Activated naive CD4-positive, alpha-beta T cell treated with anti-CD3 and anti-CD28 coated beads, Interleukin-2, amount 10 ng/mL, durations not matched to agents 7 days and 5 days (primary cell): Measurements from ENCODE around the gene ARID1A.
"Not testable (repeated sequence)": the region's sequence is repeated elsewhere in the genome, so short reads cannot be mapped to it uniquely, and the experiment has no call there.

Experiments used
- CTCF ChIA-PET: fragments of 350-600 bp; sonication (Branson Sonifier 250); formaldehyde crosslinking; loops from one replicate; lab custom pipeline; 2021; ENCODE audit warnings: antibody characterized with exemption; lab: Charles Lee
- DNase-seq: peaks from one replicate; pipeline ENCODE4 v3.0.0-alpha.2; 2020
- H3K27ac Mint-ChIP-seq: one replicate; pipeline ENCODE4 v1.8.0; 2021; ENCODE audit warnings: mild to moderate bottlenecking, moderate library complexity, mixed read lengths
- H3K27me3 Mint-ChIP-seq: one replicate; pipeline ENCODE4 v1.8.0; 2021; ENCODE audit warnings: mild to moderate bottlenecking, mixed read lengths
- H3K36me3 Mint-ChIP-seq: one replicate; pipeline ENCODE4 v1.8.0; 2021; ENCODE audit warnings: mixed read lengths
- H3K4me1 Mint-ChIP-seq: one replicate; pipeline ENCODE4 v1.8.0; 2021; ENCODE audit warnings: mixed read lengths
- H3K4me3 Mint-ChIP-seq: one replicate; pipeline ENCODE4 v1.8.0; 2021; ENCODE audit warnings: mild to moderate bottlenecking, moderate library complexity, mixed read lengths
- H3K9me3 Mint-ChIP-seq: one replicate; pipeline ENCODE4 v1.8.0; 2021; ENCODE audit warnings: mixed read lengths

The ARID1A gene

GRCh38 chr1:26695356-26696118, at the start of gene ARID1A:
Gene ARID1A, plus strand, starts transcription at chr1:26696015. Its CDS starts 389 bp downstream, at chr1:26696404.
- CTCF ChIA-PET: no interaction called here
- H3K27ac Mint-ChIP-seq: peak within 1 kb of the TSS; percentile 97
- no peaks in the 10 kb centered on the region for H3K9me3 Mint-ChIP-seq
- H3K4me1 Mint-ChIP-seq: peaks cover 29% of the 10 kb centered on the region
- H3K36me3 Mint-ChIP-seq: no peaks in the 10 kb centered on the region
- DNase-seq: peak; percentile 97
- H3K27me3 Mint-ChIP-seq: peaks cover 4% of the 10 kb centered on the region
- H3K4me3 Mint-ChIP-seq: peak within 1 kb of the TSS; percentile 87

- Mint-ChIP-seq H3K36me3 (no peaks in the 10 kb centered on the region), H3K4me3 (no peak overlapping the region), H3K27ac (no peak overlapping the region), H3K4me1 (no peaks in the 10 kb centered on the region), H3K27me3 (peaks cover 12% of the 10 kb centered on the region), H3K9me3 (no peaks in the 10 kb centered on the region)
- no peak for DNase-seq
- CTCF ChIA-PET: interaction anchor here (0.6 to 1.5 kb wide), 2 partner anchors 13 to 26 kb away, joined by 3 to 5 read pairs; no protein-coding TSS in a partner anchor
Measured at GRCh38 chr1:26664802-26665201, 31.0 kb upstream of the ARID1A start.

GRCh38 chr1:26666855-26667254, 29.0 kb upstream of the ARID1A start:
- peaks cover 12% of the 10 kb centered on the region for H3K27me3 Mint-ChIP-seq
- H3K4me3 Mint-ChIP-seq: no peak overlapping the region
- no peaks in the 10 kb centered on the region for H3K4me1 Mint-ChIP-seq
- H3K27ac Mint-ChIP-seq: no peak overlapping the region
- H3K36me3 Mint-ChIP-seq: no peaks in the 10 kb centered on the region
- CTCF ChIA-PET: interaction anchor here (0.7 to 1.5 kb wide), 3 partner anchors 11 to 69 kb away, joined by 3 to 4 read pairs (median 4); no protein-coding TSS in a partner anchor
- H3K9me3 Mint-ChIP-seq: no peaks in the 10 kb centered on the region
- no peak for DNase-seq

GRCh38 chr1:26668106-26668786, 27.6 kb upstream of the ARID1A start:
- H3K4me3 Mint-ChIP-seq, H3K36me3 Mint-ChIP-seq, H3K27ac Mint-ChIP-seq, DNase-seq, H3K4me1 Mint-ChIP-seq, H3K9me3 Mint-ChIP-seq: not testable (repeated sequence)
- peaks cover 12% of the 10 kb centered on the region for H3K27me3 Mint-ChIP-seq
- CTCF ChIA-PET: interaction anchor here (0.8 kb wide), 1 partner anchor 85 kb away, joined by 3 read pairs; no protein-coding TSS in a partner anchor

GRCh38 chr1:26677306-26678115, 18.3 kb upstream of the ARID1A start:
- H3K27me3 Mint-ChIP-seq: peaks cover 9% of the 10 kb centered on the region
- no peak overlapping the region for H3K4me3 Mint-ChIP-seq

GRCh38 chr1:26684763-26685508, 10.9 kb upstream of the ARID1A start:
- Mint-ChIP-seq H3K27ac (no peak overlapping the region), H3K4me1 (peaks cover 12% of the 10 kb centered on the region), H3K9me3 (no peaks in the 10 kb centered on the region), H3K36me3 (no peaks in the 10 kb centered on the region), H3K27me3 (no peaks in the 10 kb centered on the region), H3K4me3 (no peak overlapping the region)
- CTCF ChIA-PET: no interaction called here
- no peak for DNase-seq

More at GRCh38 chr1:26677306-26678115, 18.3 kb upstream of the ARID1A start:
- Mint-ChIP-seq H3K4me1 (peaks cover 22% of the 10 kb centered on the region), H3K9me3 (no peaks in the 10 kb centered on the region), H3K36me3 (no peaks in the 10 kb centered on the region), H3K27ac (peak overlapping the region; percentile 30)
- DNase-seq: peak; percentile 63
- CTCF ChIA-PET: interaction anchor here (0.6 to 3.1 kb wide), 23 partner anchors 9 to 207 kb away, joined by 3 to 36 read pairs (median 4); partner anchors contain the start of gene PIGV

- H3K36me3 Mint-ChIP-seq: no peaks in the 10 kb centered on the region
- H3K27ac Mint-ChIP-seq: no peak overlapping the region
- H3K4me3 Mint-ChIP-seq: no peak overlapping the region
- no peaks in the 10 kb centered on the region for H3K27me3 Mint-ChIP-seq
- H3K9me3 Mint-ChIP-seq: no peaks in the 10 kb centered on the region
- DNase-seq: no peak
- H3K4me1 Mint-ChIP-seq: peaks cover 13% of the 10 kb centered on the region
- CTCF ChIA-PET: interaction anchor here (0.6 to 1.8 kb wide), 3 partner anchors 10 to 102 kb away, joined by 3 to 6 read pairs (median 3); no protein-coding TSS in a partner anchor
Measured at GRCh38 chr1:26686795-26687194, 9.0 kb upstream of the ARID1A start.

- no peak overlapping the region for H3K27ac Mint-ChIP-seq
- peaks cover 4% of the 10 kb centered on the region for H3K27me3 Mint-ChIP-seq
- H3K9me3 Mint-ChIP-seq: no peaks in the 10 kb centered on the region
- H3K4me3 Mint-ChIP-seq: no peak overlapping the region
- H3K36me3 Mint-ChIP-seq: no peaks in the 10 kb centered on the region
- CTCF ChIA-PET: no interaction called here
- DNase-seq: no peak
- H3K4me1 Mint-ChIP-seq: peaks cover 25% of the 10 kb centered on the region
Measured at GRCh38 chr1:26689504-26689903, 6.3 kb upstream of the ARID1A start.

GRCh38 chr1:26690157-26690556, 5.7 kb upstream of the ARID1A start:
- Mint-ChIP-seq H3K27ac (no peak overlapping the region), H3K4me3 (no peak overlapping the region), H3K4me1 (peaks cover 29% of the 10 kb centered on the region), H3K27me3 (peaks cover 4% of the 10 kb centered on the region), H3K36me3 (no peaks in the 10 kb centered on the region), H3K9me3 (no peaks in the 10 kb centered on the region)
- no peak for DNase-seq
- CTCF ChIA-PET: interaction anchor here (3.6 kb wide), 1 partner anchor 13 kb away, joined by 28 read pairs; no protein-coding TSS in a partner anchor

GRCh38 chr1:26690576-26691031, 5.2 kb upstream of the ARID1A start:
- Mint-ChIP-seq H3K27ac (peak overlapping the region; percentile 11), H3K4me1 (peaks cover 29% of the 10 kb centered on the region), H3K9me3 (no peaks in the 10 kb centered on the region), H3K36me3 (no peaks in the 10 kb centered on the region), H3K27me3 (peaks cover 4% of the 10 kb centered on the region), H3K4me3 (no peak overlapping the region)
- CTCF ChIA-PET: interaction anchor here (3.6 kb wide), 1 partner anchor 14 kb away, joined by 28 read pairs; no protein-coding TSS in a partner anchor
- DNase-seq: no peak

GRCh38 chr1:26692211-26692792, 3.5 kb upstream of the ARID1A start:
- Mint-ChIP-seq H3K4me3 (peak overlapping the region; percentile 87), H3K4me1 (peaks cover 29% of the 10 kb centered on the region), H3K27me3 (peaks cover 4% of the 10 kb centered on the region), H3K27ac (peak overlapping the region; percentile 97), H3K36me3 (no peaks in the 10 kb centered on the region), H3K9me3 (no peaks in the 10 kb centered on the region)
- CTCF ChIA-PET: interaction anchor here (0.6 to 4.0 kb wide), 11 partner anchors 9 to 97 kb away, joined by 3 to 41 read pairs (median 4); partner anchors contain the start of gene PIGV
- peak; percentile 92 for DNase-seq

GRCh38 chr1:26692793-26693490, 2.9 kb upstream of the ARID1A start:
- H3K27ac Mint-ChIP-seq: peak overlapping the region; percentile 97
- H3K4me1 Mint-ChIP-seq: peaks cover 29% of the 10 kb centered on the region
- no peaks in the 10 kb centered on the region for H3K36me3 Mint-ChIP-seq
- CTCF ChIA-PET: interaction anchor here (0.7 to 4.0 kb wide), 7 partner anchors 9 to 96 kb away, joined by 3 to 41 read pairs (median 10); partner anchors contain the start of gene PIGV
- H3K9me3 Mint-ChIP-seq: no peaks in the 10 kb centered on the region
- H3K4me3 Mint-ChIP-seq: peak overlapping the region; percentile 87
- peaks cover 4% of the 10 kb centered on the region for H3K27me3 Mint-ChIP-seq
- peak; percentile 96 for DNase-seq
